ENCODE results near the gene MYOD1. TPM values are rescaled to one million over a fixed set of nuclear protein-coding genes. Genes with fewer than 3 reads are reported as not detected.

MYOD1 gene
- total RNA-seq, 1 experiment from 2014 or later, result not detected

DNA sequence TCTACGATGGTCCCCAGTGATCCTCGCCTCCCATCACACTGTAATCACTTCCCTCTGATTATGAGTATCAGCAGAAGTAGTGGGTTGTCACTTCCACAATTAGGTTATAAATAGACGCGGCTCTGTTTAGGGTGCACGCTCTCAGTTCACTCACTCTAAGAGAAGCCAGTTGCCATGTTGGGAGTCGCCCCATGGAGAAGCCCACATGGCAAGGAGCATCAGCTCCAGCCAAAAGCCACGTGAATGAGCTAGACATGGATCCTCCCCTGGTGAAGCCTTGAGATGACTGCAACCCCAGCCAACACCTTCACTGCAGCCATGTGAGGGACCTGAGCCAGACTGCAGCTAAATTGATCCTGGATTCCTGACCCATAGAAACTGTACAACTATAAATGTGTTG lies 26.4 kb upstream of the MYOD1 start (continued):
- no peak for TF ChIP-seq POLR2A (IDR thresholded peaks at IDR 0.05; ENCODE audit: borderline replicate concordance, extremely low read depth, insufficient read depth, insufficient read length)

DNA sequence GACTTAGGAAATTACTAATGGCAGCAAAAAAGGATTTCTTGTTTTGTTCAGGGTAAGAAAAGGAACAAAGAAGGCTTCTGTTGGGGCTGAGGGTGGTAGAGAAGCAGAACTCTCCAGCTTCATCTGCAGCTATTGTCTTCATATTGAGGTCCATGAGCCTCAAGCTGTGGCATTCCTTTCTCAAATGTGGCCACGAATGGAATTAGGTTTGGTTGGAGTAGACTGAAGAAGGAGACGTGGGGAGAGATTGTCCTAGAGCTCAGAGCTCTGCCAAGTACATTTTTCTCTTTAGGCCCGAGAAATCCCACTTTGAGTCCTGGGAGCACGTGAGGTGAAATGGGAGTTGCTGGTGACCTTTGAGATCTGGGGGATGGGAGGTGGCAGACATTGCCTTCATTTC lies 25.8 kb upstream of the MYOD1 start:
- Histone ChIP-seq H3K79me2 (ENCODE audit: insufficient read depth, low read length) (no peaks in the 10 kb centered on the region), H3K4me2 (ENCODE audit: low read length) (no peak overlapping the region), H2AFZ (ENCODE audit: low read depth, low read length, poor library complexity, severe bottlenecking) (no peak overlapping the region), H3K4me1 (ENCODE audit: control insufficient read depth in 1 of 2, insufficient read depth in 2 of 2, low read length in 2 of 2) (no peaks in the 10 kb centered on the region), H4K20me1 (ENCODE audit: insufficient read depth) (no peaks in the 10 kb centered on the region), H3K9ac (ENCODE audit: low read length) (no peak overlapping the region), H3K9me2 (ENCODE audit: insufficient read depth) (no peaks in the 10 kb centered on the region), H3K27ac (ENCODE audit: low read depth, low read length) (no peak overlapping the region), H3K9me3 (ENCODE audit: control insufficient read depth in 1 of 2, insufficient read depth in 1 of 2, low read depth in 1 of 2, low read length in 2 of 2) (no peaks in the 10 kb centered on the region), H3K27me3 (ENCODE audit: insufficient read depth, low read length) (no peaks in the 10 kb centered on the region), H3K4me3 (replicated peaks in 1 of 2; ENCODE audit: low read depth in 1 of 2, low read length in 2 of 2) (no peak overlapping the region), H3K36me3 (ENCODE audit: control insufficient read depth in 1 of 2, insufficient read depth in 2 of 2, low read length in 2 of 2) (no peaks in the 10 kb centered on the region)
- DNase-seq (ENCODE audit: low read depth, low spot score) (no peak), ATAC-seq (no peak)
- no TSS peak for BruUV-seq (replicated peaks)
- no peak for TF ChIP-seq EZH2 (IDR thresholded peaks at IDR 0.05)
- TF ChIP-seq, protein P1, sequence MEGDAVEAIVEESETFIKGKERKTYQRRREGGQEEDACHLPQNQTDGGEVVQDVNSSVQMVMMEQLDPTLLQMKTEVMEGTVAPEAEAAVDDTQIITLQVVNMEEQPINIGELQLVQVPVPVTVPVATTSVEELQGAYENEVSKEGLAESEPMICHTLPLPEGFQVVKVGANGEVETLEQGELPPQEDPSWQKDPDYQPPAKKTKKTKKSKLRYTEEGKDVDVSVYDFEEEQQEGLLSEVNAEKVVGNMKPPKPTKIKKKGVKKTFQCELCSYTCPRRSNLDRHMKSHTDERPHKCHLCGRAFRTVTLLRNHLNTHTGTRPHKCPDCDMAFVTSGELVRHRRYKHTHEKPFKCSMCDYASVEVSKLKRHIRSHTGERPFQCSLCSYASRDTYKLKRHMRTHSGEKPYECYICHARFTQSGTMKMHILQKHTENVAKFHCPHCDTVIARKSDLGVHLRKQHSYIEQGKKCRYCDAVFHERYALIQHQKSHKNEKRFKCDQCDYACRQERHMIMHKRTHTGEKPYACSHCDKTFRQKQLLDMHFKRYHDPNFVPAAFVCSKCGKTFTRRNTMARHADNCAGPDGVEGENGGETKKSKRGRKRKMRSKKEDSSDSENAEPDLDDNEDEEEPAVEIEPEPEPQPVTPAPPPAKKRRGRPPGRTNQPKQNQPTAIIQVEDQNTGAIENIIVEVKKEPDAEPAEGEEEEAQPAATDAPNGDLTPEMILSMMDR (IDR thresholded peaks at IDR 0.05 in 2 of 3, conservative IDR thresholded peaks at IDR 0.05 in 1 of 3; ENCODE audit: borderline replicate concordance in 1 of 3, insufficient read depth in 1 of 3, low read depth in 2 of 3, low read length in 2 of 3), result no peak
- TF ChIP-seq, protein P2, sequence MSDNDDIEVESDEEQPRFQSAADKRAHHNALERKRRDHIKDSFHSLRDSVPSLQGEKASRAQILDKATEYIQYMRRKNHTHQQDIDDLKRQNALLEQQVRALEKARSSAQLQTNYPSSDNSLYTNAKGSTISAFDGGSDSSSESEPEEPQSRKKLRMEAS (IDR thresholded peaks at IDR 0.05), result no peak
- TF ChIP-seq CBX3 (IDR thresholded peaks at IDR 0.05; ENCODE audit: low read depth), result no peak
- TF ChIP-seq, protein P3, sequence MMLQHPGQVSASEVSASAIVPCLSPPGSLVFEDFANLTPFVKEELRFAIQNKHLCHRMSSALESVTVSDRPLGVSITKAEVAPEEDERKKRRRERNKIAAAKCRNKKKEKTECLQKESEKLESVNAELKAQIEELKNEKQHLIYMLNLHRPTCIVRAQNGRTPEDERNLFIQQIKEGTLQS (IDR thresholded peaks at IDR 0.05), result no peak
- no peak for TF ChIP-seq EZH2phosphoT487 (IDR thresholded peaks at IDR 0.05; ENCODE audit: borderline replicate concordance)
- TF ChIP-seq SRF (IDR thresholded peaks at IDR 0.05; ENCODE audit: low read depth), result no peak
- TF ChIP-seq SIN3A (IDR thresholded peaks at IDR 0.05; ENCODE audit: low read depth), result no peak
- intact Hi-C loops (cut with micrococcal nuclease), result no loop called here
- CTCF ChIA-PET, result no interaction called here
- RAD21 ChIA-PET (ENCODE audit: low non-redundant PET in 1 of 2, low total read pairs in 2 of 2, uncharacterized antibody in 2 of 2, unreplicated experiment in 2 of 2), result no interaction called here
- POLR2A ChIA-PET, result interaction anchor here (0.9 kb wide), 1 partner anchor 10 kb away, joined by 3 read pairs; no protein-coding TSS in a partner anchor
